ENCODE measurements around the gene NUDT16.
"Not testable (repeated sequence)": the region's sequence is repeated elsewhere in the genome, so short reads cannot be mapped to it uniquely, and the experiment has no call there.

Gene NUDT16

GRCh38 chr3:131381445-131382291 lies at the start of gene NUDT16:
Gene NUDT16 (plus strand): TSS chr3:131381774. CDS start chr3:131381805, 31 bp downstream.
- DNase-seq (ENCODE audit: low read depth, low spot score) = peak; percentile 95

GRCh38 chr3:131338948-131339640 lies 42.5 kb upstream of the NUDT16 start:
- no peak for DNase-seq (ENCODE audit: low read depth, low spot score)

- DNase-seq (ENCODE audit: low read depth, low spot score) = no peak
Observed at GRCh38 chr3:131341761-131342160, 39.8 kb upstream of the NUDT16 start.

GRCh38 chr3:131348911-131349310 lies 32.7 kb upstream of the NUDT16 start:
- no peak for DNase-seq (ENCODE audit: low read depth, low spot score)

GRCh38 chr3:131349454-131349853 lies 32.1 kb upstream of the NUDT16 start:
- DNase-seq (ENCODE audit: low read depth, low spot score) = no peak

GRCh38 chr3:131349946-131350347 lies 31.6 kb upstream of the NUDT16 start:
- DNase-seq (ENCODE audit: low read depth, low spot score) = peak; percentile 33

- no peak for DNase-seq (ENCODE audit: low read depth, low spot score)
Observed at GRCh38 chr3:131350506-131350905, 31.1 kb upstream of the NUDT16 start.

- DNase-seq (ENCODE audit: low read depth, low spot score) = no peak
Observed at GRCh38 chr3:131353016-131353877, 28.3 kb upstream of the NUDT16 start.

GRCh38 chr3:131353986-131354385 lies 27.6 kb upstream of the NUDT16 start:
- DNase-seq (ENCODE audit: low read depth, low spot score) = no peak

GRCh38 chr3:131356006-131356595 lies 25.5 kb upstream of the NUDT16 start:
- no peak for DNase-seq (ENCODE audit: low read depth, low spot score)

GRCh38 chr3:131357275-131357674 lies 24.3 kb upstream of the NUDT16 start:
- no peak for DNase-seq (ENCODE audit: low read depth, low spot score)

GRCh38 chr3:131360191-131360755 lies 21.3 kb upstream of the NUDT16 start:
- DNase-seq (ENCODE audit: low read depth, low spot score) = no peak

GRCh38 chr3:131361066-131361463 lies 20.5 kb upstream of the NUDT16 start:
- not testable (repeated sequence) for DNase-seq (ENCODE audit: low read depth, low spot score)

- no peak for DNase-seq (ENCODE audit: low read depth, low spot score)
Observed at GRCh38 chr3:131361464-131362421, 19.8 kb upstream of the NUDT16 start.

GRCh38 chr3:131363275-131363674 lies 18.3 kb upstream of the NUDT16 start:
- no peak for DNase-seq (ENCODE audit: low read depth, low spot score)

GRCh38 chr3:131370935-131371687 lies 10.5 kb upstream of the NUDT16 start:
- no peak for DNase-seq (ENCODE audit: low read depth, low spot score)

- DNase-seq (ENCODE audit: low read depth, low spot score) = no peak
Observed at GRCh38 chr3:131371688-131372066, 9.9 kb upstream of the NUDT16 start.

- DNase-seq (ENCODE audit: low read depth, low spot score) = no peak
Observed at GRCh38 chr3:131374741-131375140, 6.8 kb upstream of the NUDT16 start.

GRCh38 chr3:131380821-131381444 lies 641 bp upstream of the NUDT16 start:
- not testable (repeated sequence) for DNase-seq (ENCODE audit: low read depth, low spot score)

Measured in brain pericyte (primary cell).